GM18519 (cell line): ENCODE results near the gene COL4A1.

ENCODE experiments used
- ATAC-seq: cut with Tn5 transposase; IDR thresholded peaks from one replicate; pipeline ENCODE4 v1.9.1; 2021; ENCODE audit warnings: mild to moderate bottlenecking, moderate library complexity; ENCODE audit not compliant: unreplicated experiment, low FRiP score

Gene COL4A1

GRCh38 chr13:110179857-110180147 is 127.2 kb downstream of the COL4A1 start:
- no peak for ATAC-seq

GRCh38 chr13:110179116-110179856 is 127.7 kb downstream of the COL4A1 start:
- no peak for ATAC-seq

- ATAC-seq = no peak
Measured at GRCh38 chr13:110177790-110178189, 129.2 kb downstream of the COL4A1 start.

- ATAC-seq = no peak
Measured at GRCh38 chr13:110176431-110176830, 130.5 kb downstream of the COL4A1 start.

GRCh38 chr13:110173247-110173818 is 133.6 kb downstream of the COL4A1 start:
- ATAC-seq = no peak

- ATAC-seq = no peak
Measured at GRCh38 chr13:110170882-110171281, 136.1 kb downstream of the COL4A1 start.

- ATAC-seq = no peak
Measured at GRCh38 chr13:110170020-110170790, 136.8 kb downstream of the COL4A1 start.

GRCh38 chr13:110168999-110169933 is 137.7 kb downstream of the COL4A1 start:
- ATAC-seq = no peak

- no peak for ATAC-seq
Measured at GRCh38 chr13:110166598-110166997, 140.4 kb downstream of the COL4A1 start.

GRCh38 chr13:110164706-110165105 is 142.3 kb downstream of the COL4A1 start:
- ATAC-seq = no peak

GRCh38 chr13:110162866-110163658 is 143.9 kb downstream of the COL4A1 start:
- no peak for ATAC-seq

GRCh38 chr13:110162053-110162452 is 144.9 kb downstream of the COL4A1 start:
- no peak for ATAC-seq

- no peak for ATAC-seq
Measured at GRCh38 chr13:110161112-110161882, 145.7 kb downstream of the COL4A1 start.

- ATAC-seq = no peak
Measured at GRCh38 chr13:110158226-110158625, 148.7 kb downstream of the COL4A1 start.

GRCh38 chr13:110157718-110158117 is 149.2 kb downstream of the COL4A1 start:
- no peak for ATAC-seq

- ATAC-seq = no peak
Measured at GRCh38 chr13:110156301-110157049, 150.5 kb downstream of the COL4A1 start.

GRCh38 chr13:110155072-110155471 is 151.9 kb downstream of the COL4A1 start:
- no peak for ATAC-seq

- no peak for ATAC-seq
Measured at GRCh38 chr13:110154410-110154933, 152.5 kb downstream of the COL4A1 start.
